Measurements from ENCODE around the gene LY86. TPM values are rescaled to one million over a fixed set of nuclear protein-coding genes. Genes with fewer than 3 reads are reported as not detected.
A peak's percentile ranks its signal among the peaks of the same experiment; 100 is the strongest.

The LY86 gene
- total and polyA plus RNA-seq, 2 donors (not counting 1 experiment from before 2014, with no cell fraction given): 68.7 to 90.2 TPM

DNA sequence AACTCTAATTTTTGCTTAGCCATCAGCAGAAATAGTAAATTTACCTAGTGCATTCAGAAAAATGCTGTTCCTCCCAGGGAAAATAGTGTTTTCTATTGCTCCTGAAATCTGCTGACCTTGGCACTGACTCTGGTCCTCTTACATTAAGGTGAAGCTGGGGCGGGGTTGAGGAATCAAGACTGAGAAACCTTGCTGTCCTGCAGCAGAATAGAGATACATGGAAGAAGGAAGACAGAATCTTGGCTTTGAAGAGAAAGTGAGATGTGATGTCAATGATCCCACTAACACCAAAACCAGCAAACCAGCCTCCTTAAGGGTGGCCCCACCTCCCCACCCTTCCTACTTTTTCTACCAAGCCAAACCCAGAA, 840 bp upstream of the LY86 start:
- ChIA-PET CTCF (interaction anchor here (0.6 to 12.6 kb wide), 8 partner anchors 9 to 531 kb away, joined by 3 to 171 read pairs (median 4); no protein-coding TSS in a partner anchor), POLR2A (interaction anchor here (2.1 to 3.9 kb wide), 2 partner anchors 23 to 72 kb away, joined by 14 to 27 read pairs; no protein-coding TSS in a partner anchor)
- Histone ChIP-seq H3K4me3 (ENCODE audit: control extremely low read depth in 1 of 5, extremely low read depth in 1 of 5, insufficient read depth in 1 of 5, low read depth in 2 of 5, low read length in 4 of 5) (peak overlapping the region in 4 of 5 experiments; percentile 52 to 84 (median 72)), H2AFZ (ENCODE audit: insufficient read depth, low read depth, low read length, poor library complexity, severe bottlenecking) (no peak overlapping the region), H4K20me1 (ENCODE audit: control insufficient read depth, insufficient read depth, low read length, poor library complexity, severe bottlenecking) (no peaks in the 10 kb centered on the region), H3K4me1 (ENCODE audit: control insufficient read depth in 2 of 2, insufficient read depth in 2 of 2, low read length in 2 of 2) (peaks cover 77 to 79% of the 10 kb centered on the region in 2 donors), H3K9ac (ENCODE audit: low read length) (peak overlapping the region; percentile 77), H3K27ac (ENCODE audit: low read length in 2 of 2) (peak overlapping the region; percentile 88 to 91), H3K36me3 (replicated peaks in 1 of 2; ENCODE audit: control extremely low read depth in 1 of 2, control insufficient read depth in 1 of 2, extremely low read depth in 1 of 2, insufficient read depth in 2 of 2, low read length in 1 of 2) (peaks cover 0 to 8% of the 10 kb centered on the region in 2 experiments), H3K79me2 (ENCODE audit: control insufficient read depth, insufficient read depth, low read length) (peaks cover 54% of the 10 kb centered on the region), H3K9me3 (ENCODE audit: control extremely low read depth in 1 of 3, control insufficient read depth in 2 of 3, insufficient read depth in 1 of 3, low read length in 2 of 3) (no peaks in the 10 kb centered on the region), H3K27me3 (replicated peaks in 1 of 4; ENCODE audit: control extremely low read depth in 1 of 4, control insufficient read depth in 3 of 4, insufficient read depth in 4 of 4, low read length in 3 of 4) (no peaks in the 10 kb centered on the region), H3K4me2 (replicated peaks; ENCODE audit: low read depth, low read length, poor library complexity, severe bottlenecking) (peak overlapping the region; percentile 83)
- ATAC-seq (ENCODE audit: low read depth) (no peak), DNase-seq (no peak)
- intact Hi-C loops (cut with micrococcal nuclease): loop anchor here (1.0 to 10.0 kb wide), 10 partner anchors 35 to 1813 kb away; partner anchors contain the start of gene CDYL
- peak overlapping the region; percentile 98 for H3K4me3 Mint-ChIP-seq
- peaks cover 88% of the 10 kb centered on the region for H3K4me1 Mint-ChIP-seq
- no peaks in the 10 kb centered on the region for H3K9me3 Mint-ChIP-seq (ENCODE audit: insufficient read depth)
- H3K27me3 Mint-ChIP-seq: no peaks in the 10 kb centered on the region
- TF ChIP-seq, protein P1, sequence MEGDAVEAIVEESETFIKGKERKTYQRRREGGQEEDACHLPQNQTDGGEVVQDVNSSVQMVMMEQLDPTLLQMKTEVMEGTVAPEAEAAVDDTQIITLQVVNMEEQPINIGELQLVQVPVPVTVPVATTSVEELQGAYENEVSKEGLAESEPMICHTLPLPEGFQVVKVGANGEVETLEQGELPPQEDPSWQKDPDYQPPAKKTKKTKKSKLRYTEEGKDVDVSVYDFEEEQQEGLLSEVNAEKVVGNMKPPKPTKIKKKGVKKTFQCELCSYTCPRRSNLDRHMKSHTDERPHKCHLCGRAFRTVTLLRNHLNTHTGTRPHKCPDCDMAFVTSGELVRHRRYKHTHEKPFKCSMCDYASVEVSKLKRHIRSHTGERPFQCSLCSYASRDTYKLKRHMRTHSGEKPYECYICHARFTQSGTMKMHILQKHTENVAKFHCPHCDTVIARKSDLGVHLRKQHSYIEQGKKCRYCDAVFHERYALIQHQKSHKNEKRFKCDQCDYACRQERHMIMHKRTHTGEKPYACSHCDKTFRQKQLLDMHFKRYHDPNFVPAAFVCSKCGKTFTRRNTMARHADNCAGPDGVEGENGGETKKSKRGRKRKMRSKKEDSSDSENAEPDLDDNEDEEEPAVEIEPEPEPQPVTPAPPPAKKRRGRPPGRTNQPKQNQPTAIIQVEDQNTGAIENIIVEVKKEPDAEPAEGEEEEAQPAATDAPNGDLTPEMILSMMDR (IDR thresholded peaks at IDR 0.05): no peak
- no peak for TF ChIP-seq EZH2 (IDR thresholded peaks at IDR 0.05; ENCODE audit: borderline replicate concordance, insufficient read depth, low read depth, low read length, poor library complexity, severe bottlenecking)
- peak overlapping the region; percentile 99 for H3K27ac Mint-ChIP-seq
- no CpG with 5 or more reads among the region's 1 CpG for WGBS (ENCODE audit: insufficient coverage)

All from B cell (primary cell).